ENCODE results near the gene CARM1. TPM values are rescaled to one million over a fixed set of nuclear protein-coding genes. Genes with fewer than 3 reads are reported as not detected.
"Not testable (repeated sequence)": the region's sequence is repeated elsewhere in the genome, so short reads cannot be mapped to it uniquely, and the experiment has no call there.

The CARM1 gene
- total and polyA plus RNA-seq, 2 donors (not counting 3 experiments of a cell fraction or from before 2014, with no cell fraction given) = 65.6 to 70.8 TPM

GRCh38 chr19:10868872-10869547, 2.3 kb upstream of the CARM1 start:
- no peak overlapping the region for H3K9ac ChIP-seq (replicated peaks; ENCODE audit: extremely low read depth, insufficient read depth, low read length)
- no peak for TF ChIP-seq JUN (IDR thresholded peaks at IDR 0.05; ENCODE audit: borderline replicate concordance, insufficient read depth, insufficient read length, low read depth)
- TF ChIP-seq FOS (IDR thresholded peaks at IDR 0.05; ENCODE audit: borderline replicate concordance, insufficient read depth, low read length) = no peak
- TF ChIP-seq CTCF (IDR thresholded peaks at IDR 0.05; ENCODE audit: extremely low read depth in 1 of 2, insufficient read depth in 1 of 2, low read depth in 1 of 2, low read length in 2 of 2) = no peak
- TF ChIP-seq POLR2A (IDR thresholded peaks at IDR 0.05; ENCODE audit: low read depth, low read length) = no peak
- TF ChIP-seq GATA2 (IDR thresholded peaks at IDR 0.05; ENCODE audit: insufficient read depth, insufficient read length, low read depth, low read length) = no peak
- TF ChIP-seq POLR2AphosphoS5 (IDR thresholded peaks at IDR 0.05; ENCODE audit: insufficient read depth, low read depth, low read length) = no peak
- TF ChIP-seq EZH2 (IDR thresholded peaks at IDR 0.05; ENCODE audit: borderline replicate concordance, low read depth, low read length, severe bottlenecking) = no peak
- TF ChIP-seq MAX (IDR thresholded peaks at IDR 0.05; ENCODE audit: insufficient read depth, insufficient read length) = no peak
- no peak for TF ChIP-seq MYC (IDR thresholded peaks at IDR 0.05; ENCODE audit: low read depth, low read length)
- H3K4me1 ChIP-seq (ENCODE audit: control insufficient read depth, extremely low read depth, insufficient read depth, low read length) = peaks cover 14% of the 10 kb centered on the region
- H3K27ac ChIP-seq (ENCODE audit: insufficient read depth, low read depth, low read length) = no peak overlapping the region
- no peaks in the 10 kb centered on the region for H3K9me3 ChIP-seq (replicated peaks; ENCODE audit: control insufficient read depth, insufficient read depth, low read length)
- no peak overlapping the region for H2AFZ ChIP-seq (ENCODE audit: low read depth, low read length)
- no peaks in the 10 kb centered on the region for H3K27me3 ChIP-seq (ENCODE audit: control insufficient read depth in 2 of 2, insufficient read depth in 2 of 2, low read length in 2 of 2)
- H3K9me1 ChIP-seq (replicated peaks; ENCODE audit: control insufficient read depth, extremely low read depth, insufficient read depth, low read length) = no peaks in the 10 kb centered on the region
- no peak for FAIRE-seq
- no peak overlapping the region for H3K4me2 ChIP-seq (ENCODE audit: insufficient read depth, low read length)
- dilution Hi-C loops (cut with MboI; ENCODE audit: extremely low pct_ligation_motif_present, low sequenced_read_pairs) (no loop called here), intact Hi-C loops (cut with micrococcal nuclease) (no loop called here)
- ChIA-PET POLR2A (no interaction called here), CTCF (interaction anchor here (1.0 kb wide), 1 partner anchor 11 kb away, joined by 14 read pairs; no protein-coding TSS in a partner anchor)
- no TSS peak for BruUV-seq (replicated peaks)
- no peaks in the 10 kb centered on the region for H4K20me1 ChIP-seq (replicated peaks; ENCODE audit: control insufficient read depth, extremely low read depth, insufficient read depth, low read length)
- H3K36me3 ChIP-seq (ENCODE audit: control insufficient read depth in 2 of 2, extremely low read depth in 1 of 2, insufficient read depth in 2 of 2, low read length in 2 of 2) = no peaks in the 10 kb centered on the region
- H3K4me3 ChIP-seq (replicated peaks in 1 of 3; ENCODE audit: insufficient read depth in 1 of 3, low read depth in 1 of 3, low read length in 3 of 3) = no peak overlapping the region
- H3K79me2 ChIP-seq (ENCODE audit: control insufficient read depth, insufficient read depth, low read length) = peaks cover 21% of the 10 kb centered on the region
- DNase-seq (ENCODE audit: low read depth, low spot score) = no peak

- H3K9me1 ChIP-seq (replicated peaks; ENCODE audit: control insufficient read depth, extremely low read depth, insufficient read depth, low read length); H3K9me3 ChIP-seq (replicated peaks; ENCODE audit: control insufficient read depth, insufficient read depth, low read length); BruUV-seq (replicated peaks); H3K4me3 ChIP-seq (replicated peaks in 1 of 3; ENCODE audit: insufficient read depth in 1 of 3, low read depth in 1 of 3, low read length in 3 of 3); FAIRE-seq; H3K36me3 ChIP-seq (ENCODE audit: control insufficient read depth in 2 of 2, extremely low read depth in 1 of 2, insufficient read depth in 2 of 2, low read length in 2 of 2); H3K27ac ChIP-seq (ENCODE audit: insufficient read depth, low read depth, low read length); H3K27me3 ChIP-seq (ENCODE audit: control insufficient read depth in 2 of 2, insufficient read depth in 2 of 2, low read length in 2 of 2); POLR2A ChIA-PET; H2AFZ ChIP-seq (ENCODE audit: low read depth, low read length); H3K9ac ChIP-seq (replicated peaks; ENCODE audit: extremely low read depth, insufficient read depth, low read length); DNase-seq (ENCODE audit: low read depth, low spot score); H3K4me2 ChIP-seq (ENCODE audit: insufficient read depth, low read length); H4K20me1 ChIP-seq (replicated peaks; ENCODE audit: control insufficient read depth, extremely low read depth, insufficient read depth, low read length); dilution Hi-C loops (cut with MboI; ENCODE audit: extremely low pct_ligation_motif_present, low sequenced_read_pairs): not testable (repeated sequence)
- CTCF ChIA-PET = interaction anchor here (1.2 to 2.4 kb wide), 6 partner anchors 9 to 466 kb away, joined by 3 to 36 read pairs (median 15); partner anchors contain the start of genes CDC37 and DNM2
- intact Hi-C loops (cut with micrococcal nuclease) = loop anchor here (5.0 kb wide), 1 partner anchor 57 kb away; the partner anchor contains the start of genes TIMM29 and YIPF2
- Histone ChIP-seq H3K79me2 (ENCODE audit: control insufficient read depth, insufficient read depth, low read length) (peaks cover 29% of the 10 kb centered on the region), H3K4me1 (ENCODE audit: control insufficient read depth, extremely low read depth, insufficient read depth, low read length) (peaks cover 12% of the 10 kb centered on the region)
Observed at GRCh38 chr19:10869872-10870311, 1.5 kb upstream of the CARM1 start.
